GOT3 (cell line): ENCODE data around the gene BOC.
A peak's percentile ranks its signal among the peaks of the same experiment; 100 is the strongest.

Experiments used
- DNase-seq: peaks from one replicate; lab custom pipeline; 2025; ENCODE audit warnings: mixed read lengths; lab: John Stamatoyannopoulos, UW

Gene BOC

DNA sequence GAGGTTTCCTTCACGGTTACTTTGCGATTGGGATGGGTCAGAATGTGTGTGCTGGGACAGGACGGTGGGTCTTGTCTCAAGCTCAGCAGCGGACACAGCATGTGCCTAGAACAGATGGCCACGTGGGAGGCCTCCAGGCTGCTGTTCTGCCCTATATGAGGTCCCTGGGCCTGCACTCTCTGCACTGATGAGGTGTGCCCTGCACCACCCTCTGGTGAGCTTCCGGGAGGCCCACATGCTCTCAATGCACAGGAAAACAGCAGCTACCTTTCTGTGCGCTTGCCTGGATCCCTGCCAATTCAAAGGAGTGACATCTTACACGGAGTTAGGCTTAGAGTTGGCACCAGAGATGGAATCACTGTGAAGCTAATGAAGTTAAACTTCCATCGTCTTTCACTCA lies 59.8 kb downstream of the BOC start:
- no peak for DNase-seq

DNA sequence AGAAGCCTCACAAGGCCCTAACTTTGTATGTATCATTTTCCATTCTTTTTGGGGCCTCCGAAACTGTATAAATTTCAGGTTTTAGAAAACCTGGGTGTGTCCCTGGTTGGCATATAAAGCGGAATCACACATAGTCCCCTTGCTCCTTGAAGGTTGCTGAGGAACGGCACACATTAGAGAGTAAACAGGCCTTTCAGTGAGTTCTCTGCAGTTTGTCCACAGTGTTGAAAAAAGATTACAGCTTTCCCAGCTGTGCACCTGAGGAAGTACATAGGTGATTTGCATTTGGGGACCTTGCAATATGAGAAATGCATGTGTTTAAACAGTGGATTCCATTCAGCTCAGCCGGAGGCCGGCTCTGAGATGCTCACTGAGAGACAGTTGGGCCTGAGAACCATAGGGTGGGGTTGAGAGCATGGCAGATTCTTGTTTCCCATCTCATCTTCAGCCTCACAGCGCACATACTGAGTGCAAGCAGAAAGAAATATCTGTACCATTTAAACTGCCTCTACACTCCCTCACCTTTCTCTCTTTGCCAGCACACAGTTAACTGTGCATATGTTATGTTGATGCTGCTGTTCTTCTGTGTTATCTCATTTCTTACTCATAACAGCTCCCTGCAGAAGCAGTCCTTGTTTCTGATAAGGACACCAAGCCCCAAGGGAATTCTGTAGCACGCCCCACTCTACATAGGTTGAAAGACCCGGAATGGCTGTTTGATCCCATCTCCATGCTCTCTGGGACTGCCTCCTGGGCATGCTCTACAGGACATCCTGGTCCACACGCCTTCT lies 60.4 kb downstream of the BOC start:
- no peak for DNase-seq

DNA sequence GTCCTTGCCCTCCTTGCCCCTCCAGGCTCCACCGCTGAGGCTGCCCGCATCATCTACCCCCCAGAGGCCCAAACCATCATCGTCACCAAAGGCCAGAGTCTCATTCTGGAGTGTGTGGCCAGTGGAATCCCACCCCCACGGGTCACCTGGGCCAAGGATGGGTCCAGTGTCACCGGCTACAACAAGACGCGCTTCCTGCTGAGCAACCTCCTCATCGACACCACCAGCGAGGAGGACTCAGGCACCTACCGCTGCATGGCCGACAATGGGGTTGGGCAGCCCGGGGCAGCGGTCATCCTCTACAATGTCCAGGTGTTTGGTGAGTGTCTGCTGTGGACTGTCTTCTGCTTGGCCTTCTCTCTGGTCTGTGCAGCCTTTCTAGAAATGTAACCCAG lies 61.0 kb downstream of the BOC start:
- DNase-seq = no peak

DNA sequence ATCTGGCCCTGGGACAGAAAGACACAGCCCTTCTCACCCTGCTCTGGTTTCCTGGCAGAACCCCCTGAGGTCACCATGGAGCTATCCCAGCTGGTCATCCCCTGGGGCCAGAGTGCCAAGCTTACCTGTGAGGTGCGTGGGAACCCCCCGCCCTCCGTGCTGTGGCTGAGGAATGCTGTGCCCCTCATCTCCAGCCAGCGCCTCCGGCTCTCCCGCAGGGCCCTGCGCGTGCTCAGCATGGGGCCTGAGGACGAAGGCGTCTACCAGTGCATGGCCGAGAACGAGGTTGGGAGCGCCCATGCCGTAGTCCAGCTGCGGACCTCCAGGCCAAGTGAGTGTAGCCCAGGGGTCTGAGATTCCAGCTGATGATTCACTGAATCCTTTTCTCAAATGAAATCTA lies 61.7 kb downstream of the BOC start:
- DNase-seq = no peak

DNA sequence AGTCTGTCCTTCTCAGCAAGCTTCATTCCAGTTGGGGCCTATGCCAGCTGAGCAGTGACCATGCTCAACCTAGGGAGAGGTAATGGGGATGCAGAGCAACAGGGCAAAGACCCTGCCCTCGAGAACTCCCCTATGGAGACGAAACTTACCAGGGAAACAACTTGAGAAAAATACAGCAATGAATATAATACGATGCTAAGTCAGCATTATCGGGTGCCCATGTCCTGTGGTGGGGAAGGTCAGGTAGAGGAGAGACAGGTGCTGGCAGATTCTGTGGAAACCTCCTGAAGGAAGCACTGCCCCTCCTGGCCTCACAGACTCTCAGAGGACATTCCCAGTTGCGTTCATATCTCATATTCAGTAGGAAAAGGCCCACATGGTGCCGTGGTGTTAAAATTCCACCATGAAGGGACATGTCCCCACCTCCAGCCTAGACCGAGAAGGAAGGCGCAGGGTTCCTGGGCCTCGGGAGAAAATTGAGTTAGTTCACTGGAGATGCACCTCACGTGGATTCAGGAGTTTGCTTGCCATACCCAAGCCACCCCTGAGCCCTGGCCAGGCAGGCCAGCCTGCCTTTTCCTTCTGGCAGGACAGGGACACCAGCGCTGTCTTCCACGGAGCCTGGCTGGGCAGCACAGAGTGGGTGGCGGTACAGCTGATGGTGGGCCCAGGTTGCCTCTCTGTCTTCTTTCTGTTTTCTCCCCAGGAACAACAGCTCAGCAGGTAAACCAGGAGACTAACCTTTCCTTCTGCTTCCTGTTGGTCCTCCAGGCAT lies 62.4 kb downstream of the BOC start:
- no peak for DNase-seq

DNA sequence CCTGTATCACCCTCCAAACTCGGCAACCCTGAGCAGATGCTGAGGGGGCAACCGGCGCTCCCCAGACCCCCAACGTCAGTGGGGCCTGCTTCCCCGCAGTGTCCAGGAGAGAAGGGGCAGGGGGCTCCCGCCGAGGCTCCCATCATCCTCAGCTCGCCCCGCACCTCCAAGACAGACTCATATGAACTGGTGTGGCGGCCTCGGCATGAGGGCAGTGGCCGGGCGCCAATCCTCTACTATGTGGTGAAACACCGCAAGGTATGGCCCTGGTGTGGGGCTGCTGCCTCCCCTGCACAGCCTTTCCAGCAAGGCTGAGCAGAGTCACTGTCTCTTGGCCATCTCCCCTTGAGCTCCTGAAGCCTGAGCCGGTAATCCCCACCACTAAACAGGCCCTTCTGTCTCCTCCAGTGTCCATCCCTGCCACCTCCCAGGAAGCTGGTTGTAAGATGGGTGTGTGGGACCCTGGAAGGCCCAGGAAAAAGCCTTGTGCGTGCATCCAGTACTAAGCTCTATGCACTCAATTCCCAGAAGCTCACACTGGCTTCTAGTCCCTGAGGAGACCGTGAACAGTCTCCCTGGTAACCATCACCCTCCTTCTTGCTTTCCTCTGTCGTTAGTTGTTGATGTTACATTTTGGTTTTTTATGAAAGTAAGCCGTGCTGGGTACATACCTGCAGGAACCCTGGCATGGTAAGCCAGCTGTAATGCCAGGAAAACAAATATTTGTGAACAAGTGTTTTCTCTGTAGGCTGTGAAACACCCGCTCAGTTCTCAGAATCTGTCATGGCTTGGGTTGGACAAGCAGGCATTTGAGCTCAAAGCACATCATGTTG lies 63.3 kb downstream of the BOC start:
- DNase-seq = no peak

DNA sequence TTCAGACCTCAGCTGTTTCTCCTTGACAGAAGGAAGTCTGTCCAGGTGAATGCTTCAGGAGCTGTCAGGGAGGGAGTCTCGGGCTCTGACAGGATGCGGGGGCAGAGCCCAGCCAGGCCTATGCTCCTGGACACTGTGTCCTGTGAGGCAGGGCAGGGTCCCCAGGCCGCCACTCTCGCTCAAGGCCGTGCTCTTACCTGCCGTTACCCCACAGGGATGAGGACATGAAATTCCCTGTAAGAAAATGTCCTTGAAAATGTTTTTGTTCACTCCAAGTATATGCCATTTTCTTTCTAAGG lies 63.9 kb downstream of the BOC start:
- DNase-seq = no peak

DNA sequence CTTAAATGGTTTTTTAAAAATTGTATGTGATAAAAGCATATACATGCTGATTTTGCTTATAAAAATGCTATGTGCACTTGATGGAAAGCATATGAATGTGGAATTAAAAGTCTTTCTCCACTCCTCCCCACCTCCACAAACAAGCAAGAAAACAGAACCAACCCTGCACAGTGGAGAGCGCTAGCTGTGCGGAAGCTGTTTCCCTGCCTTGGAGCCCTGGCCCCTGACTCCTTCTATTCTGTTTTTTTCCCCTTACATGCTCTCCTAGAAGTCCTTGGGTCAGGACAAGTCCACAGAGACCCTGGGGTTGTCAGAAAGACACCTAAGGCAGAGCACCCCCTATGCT lies 64.2 kb downstream of the BOC start:
- DNase-seq = no peak

DNA sequence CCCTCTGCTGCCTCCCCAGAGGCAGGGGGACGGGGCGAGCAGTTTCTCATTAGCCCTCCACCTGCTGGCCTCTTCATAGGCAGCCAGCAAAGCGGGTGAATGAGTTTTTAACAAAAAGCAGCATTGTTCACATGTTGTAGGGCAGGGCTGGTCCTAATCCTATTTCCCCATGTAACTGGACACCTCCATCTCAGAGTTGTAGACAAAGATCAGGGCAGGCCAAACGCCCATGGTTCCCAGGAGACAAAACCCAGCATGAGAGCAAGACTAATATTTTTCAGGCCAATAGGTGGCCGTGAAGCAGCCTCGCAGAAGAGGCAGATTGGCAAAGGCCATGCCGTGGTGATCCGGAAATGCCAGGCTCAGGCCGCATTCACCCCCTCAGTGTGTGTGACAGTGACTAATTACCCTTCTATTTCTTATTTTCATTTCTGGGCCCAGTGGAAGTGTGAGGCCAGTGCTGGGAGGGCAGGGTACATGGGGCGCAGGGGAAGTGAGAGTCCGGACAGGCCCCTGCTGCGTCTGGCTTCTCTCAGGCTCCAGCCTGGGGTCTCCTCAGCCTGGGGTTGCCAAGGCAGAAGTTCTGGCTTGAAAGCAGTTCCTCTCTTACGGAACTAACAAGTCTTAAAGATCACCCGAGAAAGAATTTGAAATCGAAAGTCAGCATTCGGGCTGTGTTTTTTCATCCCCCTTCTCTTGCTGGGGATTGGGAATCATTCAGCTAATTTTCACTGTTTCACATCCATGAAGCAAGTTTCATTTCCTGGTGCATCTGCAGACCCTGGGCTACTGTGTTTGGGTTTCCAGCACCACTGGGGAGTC lies 64.8 kb downstream of the BOC start:
- peak; percentile 27 for DNase-seq

DNA sequence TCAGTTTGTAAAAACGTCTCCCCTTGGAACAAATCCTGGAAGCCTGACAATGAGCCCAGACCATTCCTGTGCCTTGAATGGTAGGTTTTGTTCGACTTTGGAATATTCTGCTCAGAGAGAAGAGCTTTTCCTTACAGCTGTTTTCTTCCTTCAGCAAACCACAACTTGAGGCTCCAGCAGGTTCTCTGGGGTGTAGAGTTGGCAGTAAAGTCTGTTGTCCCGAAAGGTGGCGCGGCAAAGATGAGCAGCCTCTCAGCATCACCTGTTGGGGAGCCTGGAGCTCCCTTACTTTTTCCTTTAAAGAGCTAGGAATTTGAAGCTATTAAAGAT lies 65.4 kb downstream of the BOC start:
- DNase-seq = no peak

DNA sequence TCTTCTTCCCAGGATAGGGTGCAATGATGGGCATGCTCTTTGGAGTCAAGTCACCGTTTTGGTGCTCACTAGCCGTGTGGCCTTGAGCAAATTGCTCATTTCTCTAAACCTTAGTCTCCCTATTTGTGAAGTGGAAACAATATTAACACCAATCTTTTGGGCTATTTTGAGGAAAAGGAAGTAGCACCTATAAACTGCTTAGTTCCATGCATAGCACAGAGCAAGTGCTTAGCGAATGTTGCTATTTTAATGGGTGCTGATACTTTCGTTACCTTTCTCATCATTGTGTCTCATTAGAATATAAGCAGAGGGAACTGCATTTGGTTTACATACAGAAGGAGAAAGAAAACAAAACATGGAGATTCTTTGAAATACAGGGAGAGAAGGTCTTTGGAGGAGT lies 66.1 kb downstream of the BOC start:
- DNase-seq = no peak

DNA sequence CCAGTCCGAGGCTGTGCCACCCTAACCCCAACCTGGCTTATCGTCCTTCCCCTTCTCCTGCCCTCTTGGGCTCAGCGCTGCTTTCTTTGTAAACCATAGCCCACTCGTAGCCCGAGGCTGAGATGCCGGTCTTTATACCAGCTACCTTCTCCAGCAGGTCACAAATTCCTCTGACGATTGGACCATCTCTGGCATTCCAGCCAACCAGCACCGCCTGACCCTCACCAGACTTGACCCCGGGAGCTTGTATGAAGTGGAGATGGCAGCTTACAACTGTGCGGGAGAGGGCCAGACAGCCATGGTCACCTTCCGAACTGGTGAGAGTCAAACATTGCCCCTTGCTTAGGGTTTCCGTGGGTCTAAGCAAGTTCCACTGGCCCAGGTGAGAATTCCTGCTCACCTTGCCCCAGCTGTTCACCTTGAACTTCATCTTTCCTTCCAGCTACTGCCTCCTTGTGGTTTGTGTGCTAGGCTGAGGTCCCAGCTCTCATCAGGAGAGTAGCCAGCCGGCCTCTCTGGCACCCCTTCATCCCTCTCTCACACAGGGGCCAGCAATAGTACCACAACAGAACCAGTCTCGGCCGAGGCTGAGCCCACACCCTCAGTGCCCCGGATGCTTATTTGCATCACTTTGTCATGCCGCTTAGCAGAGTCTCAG lies 66.7 kb downstream of the BOC start:
- DNase-seq = no peak

DNA sequence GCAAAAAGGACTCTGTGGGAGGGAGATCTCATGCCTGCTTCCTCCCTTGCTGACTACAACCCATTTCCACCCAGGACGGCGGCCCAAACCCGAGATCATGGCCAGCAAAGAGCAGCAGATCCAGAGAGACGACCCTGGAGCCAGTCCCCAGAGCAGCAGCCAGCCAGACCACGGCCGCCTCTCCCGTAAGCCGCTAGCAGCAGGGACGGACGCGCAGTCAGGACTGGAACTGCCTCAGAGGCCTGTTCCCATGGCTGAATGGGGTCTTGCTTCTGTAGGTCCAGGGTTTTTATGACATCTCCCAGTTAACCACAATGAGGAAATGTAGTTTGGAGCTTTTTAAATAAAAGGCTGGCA lies 67.2 kb downstream of the BOC start:
- no peak for DNase-seq

DNA sequence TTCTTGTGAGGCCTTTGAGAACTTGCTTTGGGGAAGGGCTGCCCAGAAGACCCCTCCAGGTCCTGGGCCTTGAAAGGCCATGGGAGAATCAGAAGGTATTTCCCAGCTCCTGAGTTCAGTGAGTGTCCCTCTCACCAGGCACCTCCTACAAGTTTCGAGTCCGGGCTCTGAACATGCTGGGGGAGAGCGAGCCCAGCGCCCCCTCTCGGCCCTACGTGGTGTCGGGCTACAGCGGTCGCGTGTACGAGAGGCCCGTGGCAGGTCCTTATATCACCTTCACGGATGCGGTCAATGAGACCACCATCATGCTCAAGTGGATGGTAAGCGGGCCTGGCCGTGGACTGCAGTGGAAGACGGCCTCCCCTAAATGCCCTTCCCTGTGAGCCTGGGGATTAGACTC lies 68.3 kb downstream of the BOC start:
- DNase-seq = no peak

DNA sequence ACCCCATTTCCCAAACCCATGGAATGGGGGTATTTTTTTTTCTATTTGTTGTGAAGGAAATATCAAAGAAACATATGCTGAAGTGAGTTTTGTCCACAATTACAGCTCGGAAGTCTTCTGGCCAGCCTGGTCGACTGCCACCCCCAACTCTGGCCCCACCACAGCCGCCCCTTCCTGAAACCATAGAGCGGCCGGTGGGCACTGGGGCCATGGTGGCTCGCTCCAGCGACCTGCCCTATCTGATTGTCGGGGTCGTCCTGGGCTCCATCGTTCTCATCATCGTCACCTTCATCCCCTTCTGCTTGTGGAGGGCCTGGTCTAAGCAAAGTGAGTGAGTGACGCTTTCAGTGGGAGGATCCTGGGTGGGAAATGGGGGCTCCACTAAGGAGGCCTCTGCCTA lies 71.9 kb downstream of the BOC start:
- DNase-seq = no peak

DNA sequence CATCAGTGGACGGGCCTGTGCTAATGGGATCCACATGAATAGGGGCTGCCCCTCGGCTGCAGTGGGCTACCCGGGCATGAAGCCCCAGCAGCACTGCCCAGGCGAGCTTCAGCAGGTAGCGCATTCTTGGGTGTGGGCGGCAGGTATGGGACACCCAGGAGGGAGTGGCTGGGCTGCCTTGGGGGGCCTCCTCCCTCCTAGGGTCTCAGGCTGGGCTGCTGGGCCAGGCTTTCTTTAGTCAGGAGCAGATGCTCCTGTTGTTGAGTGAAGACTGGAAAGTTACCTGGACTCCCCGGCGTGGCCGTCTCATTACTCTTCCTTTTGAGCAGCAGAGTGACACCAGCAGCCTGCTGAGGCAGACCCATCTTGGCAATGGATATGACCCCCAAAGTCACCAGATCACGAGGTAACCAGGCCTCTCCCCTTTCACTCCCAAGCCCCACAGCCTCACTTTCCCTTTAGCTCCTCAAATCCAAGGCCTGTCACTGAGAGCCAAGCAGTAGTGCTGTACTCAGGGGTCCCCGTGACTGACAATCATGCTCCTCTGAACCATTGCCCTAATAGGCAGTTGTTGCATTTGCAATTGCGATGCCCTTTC lies 73.2 kb downstream of the BOC start:
- no peak for DNase-seq

DNA sequence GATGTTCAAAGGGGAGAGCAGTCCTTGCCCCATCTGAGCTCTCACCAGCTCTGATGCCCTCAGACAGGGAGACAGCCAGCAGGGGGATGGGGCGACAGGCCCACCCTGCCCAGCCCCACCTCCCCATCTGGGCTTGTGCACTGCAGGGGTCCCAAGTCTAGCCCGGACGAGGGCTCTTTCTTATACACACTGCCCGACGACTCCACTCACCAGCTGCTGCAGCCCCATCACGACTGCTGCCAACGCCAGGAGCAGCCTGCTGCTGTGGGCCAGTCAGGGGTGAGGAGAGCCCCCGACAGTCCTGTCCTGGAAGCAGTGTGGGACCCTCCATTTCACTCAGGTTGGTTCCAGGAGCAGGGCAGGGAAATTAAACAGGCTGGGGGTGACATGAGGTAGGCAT lies 73.9 kb downstream of the BOC start:
- no peak for DNase-seq

DNA sequence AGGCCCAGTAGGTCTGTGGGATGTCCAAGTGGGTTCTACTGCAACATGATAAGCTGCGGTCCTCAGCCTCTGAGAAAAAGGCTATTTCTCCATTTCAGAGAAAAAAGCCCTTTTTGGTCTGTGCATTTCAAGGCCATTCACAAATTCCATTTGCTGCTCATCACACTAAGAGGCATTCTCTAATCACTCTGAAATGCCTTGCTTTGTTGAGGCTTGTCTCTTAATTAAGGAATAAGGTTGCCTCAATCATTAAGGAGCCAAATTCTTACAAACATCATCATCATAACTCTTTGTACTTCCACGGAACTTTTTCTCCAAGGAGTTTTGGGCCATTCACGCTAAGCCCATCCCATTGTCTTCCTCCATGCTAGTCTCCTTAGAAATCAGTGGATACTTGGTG lies 74.4 kb downstream of the BOC start:
- no peak for DNase-seq

DNA sequence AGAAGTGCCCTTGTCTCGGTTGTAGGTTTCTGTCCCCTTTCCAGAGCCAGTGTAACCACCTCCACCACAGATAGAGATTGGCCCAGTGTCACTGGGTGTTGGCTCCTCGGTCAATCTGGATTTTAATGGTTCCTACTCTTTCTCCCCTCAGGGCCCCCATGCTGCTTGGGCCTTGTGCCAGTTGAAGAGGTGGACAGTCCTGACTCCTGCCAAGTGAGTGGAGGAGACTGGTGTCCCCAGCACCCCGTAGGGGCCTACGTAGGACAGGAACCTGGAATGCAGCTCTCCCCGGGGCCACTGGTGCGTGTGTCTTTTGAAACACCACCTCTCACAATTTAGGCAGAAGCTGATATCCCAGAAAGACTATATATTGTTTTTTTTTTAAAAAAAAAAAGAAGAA lies 75.2 kb downstream of the BOC start:
- no peak for DNase-seq

DNA sequence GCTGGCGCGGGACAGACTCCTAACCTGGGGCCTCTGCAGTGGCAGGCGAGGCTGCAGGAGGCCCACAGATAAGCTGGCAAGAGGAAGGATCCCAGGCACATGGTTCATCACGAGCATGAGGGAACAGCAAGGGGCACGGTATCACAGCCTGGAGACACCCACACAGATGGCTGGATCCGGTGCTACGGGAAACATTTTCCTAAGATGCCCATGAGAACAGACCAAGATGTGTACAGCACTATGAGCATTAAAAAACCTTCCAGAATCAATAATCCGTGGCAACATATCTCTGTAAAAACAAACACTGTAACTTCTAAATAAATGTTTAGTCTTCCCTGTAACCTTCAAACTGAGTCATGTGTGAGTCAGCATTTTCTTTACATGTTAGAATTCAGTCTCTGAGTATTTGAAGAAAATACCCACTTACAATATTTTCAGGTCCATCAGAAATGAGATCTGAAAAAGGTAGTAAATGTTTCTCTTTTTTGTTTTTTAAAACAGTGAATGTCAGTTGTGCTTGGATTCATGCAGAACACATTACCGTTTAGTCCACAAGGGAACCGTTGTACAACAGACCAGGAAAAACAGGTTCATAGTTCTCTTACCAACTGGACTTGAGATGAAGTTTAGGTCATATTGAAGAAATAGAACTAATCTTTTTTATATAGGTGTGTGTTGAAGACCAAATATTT lies 75.9 kb downstream of the BOC start:
- no peak for DNase-seq
